ENCODE results near the gene SPTBN1.

The SPTBN1 gene

DNA sequence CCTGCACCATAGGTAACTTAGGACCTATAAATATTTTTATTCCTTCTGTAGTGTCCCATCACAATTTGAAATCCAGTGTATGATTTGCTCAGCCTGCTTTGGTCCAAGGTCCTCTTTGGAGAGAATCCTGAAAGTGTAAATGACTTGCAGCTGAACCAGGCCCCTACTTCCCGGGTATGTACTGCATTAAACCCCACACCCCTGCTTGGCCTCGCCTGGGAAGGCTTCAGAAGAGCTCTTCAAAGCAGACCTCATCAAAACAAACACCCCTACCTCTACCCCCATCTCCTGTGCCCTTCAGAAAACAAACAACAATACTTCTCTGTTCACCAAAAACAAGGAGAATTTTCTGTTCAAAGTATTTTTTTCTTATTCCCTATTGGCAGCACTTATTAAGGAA is 9.5 kb upstream of the SPTBN1 start:
- Histone ChIP-seq H3K36me3 (ENCODE audit: control insufficient read depth in 1 of 2, insufficient read depth in 2 of 2, low read length in 2 of 2) (no peaks in the 10 kb centered on the region), H2AFZ (ENCODE audit: insufficient read depth, low read length, poor library complexity) (no peak overlapping the region), H2BK5ac (ENCODE audit: low read depth, low read length, poor library complexity) (no peak overlapping the region), H3K4me2 (ENCODE audit: low read length) (no peak overlapping the region), H2AK5ac (ENCODE audit: low read length) (no peak overlapping the region), H3K27ac (ENCODE audit: low read depth, low read length) (no peak overlapping the region), H3K4ac (ENCODE audit: low read depth, low read length) (no peak overlapping the region), H3K27me3 (ENCODE audit: insufficient read depth, low read length) (no peaks in the 10 kb centered on the region), H3K9ac (ENCODE audit: low read length) (peak overlapping the region; percentile 58), H3K18ac (ENCODE audit: low read length) (no peak overlapping the region), H4K12ac (ENCODE audit: low read depth, low read length) (no peak overlapping the region), H3K23ac (ENCODE audit: low read length) (no peak overlapping the region), H3K79me2 (ENCODE audit: control insufficient read depth, insufficient read depth, low read length, poor library complexity) (no peaks in the 10 kb centered on the region), H2BK120ac (ENCODE audit: insufficient read depth, low read length, poor library complexity) (no peak overlapping the region), H3K9me3 (ENCODE audit: insufficient read depth, low read depth, low read length) (no peaks in the 10 kb centered on the region), H4K91ac (ENCODE audit: low read depth, low read length) (no peak overlapping the region), H3K79me1 (ENCODE audit: low read length) (no peaks in the 10 kb centered on the region), H3K14ac (ENCODE audit: low read length) (no peak overlapping the region), H3K4me1 (ENCODE audit: control insufficient read depth in 1 of 2, insufficient read depth in 2 of 2, low read length in 2 of 2) (no peaks in the 10 kb centered on the region), H2BK12ac (ENCODE audit: low read length) (no peak overlapping the region), H4K8ac (ENCODE audit: low read depth, low read length) (no peak overlapping the region), H3K4me3 (ENCODE audit: low read depth, low read length) (no peak overlapping the region)
- no peak for DNase-seq
- WGBS (ENCODE audit: extremely low coverage, insufficient coverage, insufficient read length), result no CpG with 5 or more reads among the region's 2 CpGs

GRCh38 chr2:54454548-54455130 is 1.5 kb upstream of the SPTBN1 start:
- H3K4me3 ChIP-seq (ENCODE audit: low read depth, low read length), result no peak overlapping the region
- peak overlapping the region; percentile 79 for H3K27ac ChIP-seq (ENCODE audit: low read depth, low read length)
- peaks cover 16% of the 10 kb centered on the region for H3K79me2 ChIP-seq (ENCODE audit: control insufficient read depth, insufficient read depth, low read length, poor library complexity)
- no peak overlapping the region for H2BK120ac ChIP-seq (ENCODE audit: insufficient read depth, low read length, poor library complexity)
- no peak overlapping the region for H3K14ac ChIP-seq (ENCODE audit: low read length)
- no peak overlapping the region for H4K12ac ChIP-seq (ENCODE audit: low read depth, low read length)
- H3K27me3 ChIP-seq (ENCODE audit: insufficient read depth, low read length), result no peaks in the 10 kb centered on the region
- H2AFZ ChIP-seq (ENCODE audit: insufficient read depth, low read length, poor library complexity), result no peak overlapping the region
- no peaks in the 10 kb centered on the region for H3K9me3 ChIP-seq (ENCODE audit: insufficient read depth, low read depth, low read length)
- H4K91ac ChIP-seq (ENCODE audit: low read depth, low read length), result no peak overlapping the region
- peaks cover 9 to 10% of the 10 kb centered on the region in 2 experiments for H3K4me1 ChIP-seq (ENCODE audit: control insufficient read depth in 1 of 2, insufficient read depth in 2 of 2, low read length in 2 of 2)
- no peak overlapping the region for H3K9ac ChIP-seq (ENCODE audit: low read length)
- no peak overlapping the region for H2BK12ac ChIP-seq (ENCODE audit: low read length)
- no CpG with 5 or more reads among the region's 4 CpGs for WGBS (ENCODE audit: extremely low coverage, insufficient coverage, insufficient read length)
- DNase-seq, result no peak
- peaks cover 18% of the 10 kb centered on the region for H3K79me1 ChIP-seq (ENCODE audit: low read length)
- H3K4me2 ChIP-seq (ENCODE audit: low read length), result peak overlapping the region; percentile 89
- H3K36me3 ChIP-seq (ENCODE audit: control insufficient read depth in 1 of 2, insufficient read depth in 2 of 2, low read length in 2 of 2), result no peaks in the 10 kb centered on the region
- no peak overlapping the region for H3K23ac ChIP-seq (ENCODE audit: low read length)
- H4K8ac ChIP-seq (ENCODE audit: low read depth, low read length), result peak overlapping the region; percentile 80
- no peak overlapping the region for H3K18ac ChIP-seq (ENCODE audit: low read length)
- H2BK5ac ChIP-seq (ENCODE audit: low read depth, low read length, poor library complexity), result no peak overlapping the region
- H3K4ac ChIP-seq (ENCODE audit: low read depth, low read length), result no peak overlapping the region
- no peak overlapping the region for H2AK5ac ChIP-seq (ENCODE audit: low read length)

DNA sequence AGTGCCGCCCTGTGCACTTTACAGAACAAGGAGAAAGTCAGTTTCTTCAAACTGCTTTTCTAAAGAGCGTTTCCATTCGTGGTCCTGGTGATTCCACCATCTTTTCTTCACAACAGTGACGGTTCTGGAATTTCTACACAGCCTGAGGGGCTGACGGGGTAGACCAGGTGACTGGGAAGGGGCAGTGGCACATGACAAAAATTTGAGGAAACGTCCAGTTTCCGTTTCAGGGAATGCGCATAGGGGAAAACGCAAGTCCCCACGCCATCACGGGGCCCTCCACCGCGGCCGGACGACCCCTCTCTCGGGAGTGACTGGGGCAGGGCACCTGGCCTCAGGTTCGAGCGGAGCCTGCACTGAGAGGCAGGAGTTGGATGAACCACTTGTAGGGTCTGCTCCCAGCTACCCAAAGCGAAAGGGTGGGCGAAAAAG is 980 bp upstream of the SPTBN1 start:
- Histone ChIP-seq H3K79me1 (ENCODE audit: low read length) (peaks cover 18% of the 10 kb centered on the region), H3K79me2 (ENCODE audit: control insufficient read depth, insufficient read depth, low read length, poor library complexity) (peaks cover 16% of the 10 kb centered on the region), H4K91ac (ENCODE audit: low read depth, low read length) (peak overlapping the region; percentile 79), H3K36me3 (ENCODE audit: control insufficient read depth in 1 of 2, insufficient read depth in 2 of 2, low read length in 2 of 2) (no peaks in the 10 kb centered on the region), H3K27me3 (ENCODE audit: insufficient read depth, low read length) (no peaks in the 10 kb centered on the region), H3K27ac (ENCODE audit: low read depth, low read length) (peak overlapping the region; percentile 79), H2AK5ac (ENCODE audit: low read length) (no peak overlapping the region), H3K4me1 (ENCODE audit: control insufficient read depth in 1 of 2, insufficient read depth in 2 of 2, low read length in 2 of 2) (peaks cover 9 to 10% of the 10 kb centered on the region in 2 experiments), H3K9ac (ENCODE audit: low read length) (peak overlapping the region; percentile 4), H2BK5ac (ENCODE audit: low read depth, low read length, poor library complexity) (peak overlapping the region; percentile 72), H3K4me3 (ENCODE audit: low read depth, low read length) (peak overlapping the region; percentile 92), H2BK12ac (ENCODE audit: low read length) (peak overlapping the region; percentile 12), H3K14ac (ENCODE audit: low read length) (peak overlapping the region; percentile 76), H3K4me2 (ENCODE audit: low read length) (peak overlapping the region; percentile 89), H3K4ac (ENCODE audit: low read depth, low read length) (peak overlapping the region; percentile 19), H3K18ac (ENCODE audit: low read length) (peak overlapping the region; percentile 96), H2BK120ac (ENCODE audit: insufficient read depth, low read length, poor library complexity) (peak overlapping the region; percentile 90), H3K9me3 (ENCODE audit: insufficient read depth, low read depth, low read length) (no peaks in the 10 kb centered on the region), H4K8ac (ENCODE audit: low read depth, low read length) (peak overlapping the region; percentile 80), H3K23ac (ENCODE audit: low read length) (no peak overlapping the region), H4K12ac (ENCODE audit: low read depth, low read length) (peak overlapping the region; percentile 73), H2AFZ (ENCODE audit: insufficient read depth, low read length, poor library complexity) (peak overlapping the region; percentile 66)
- WGBS (ENCODE audit: extremely low coverage, insufficient coverage, insufficient read length), result no CpG with 5 or more reads among the region's 20 CpGs
- peak; percentile 16 to 66 for DNase-seq

DNA sequence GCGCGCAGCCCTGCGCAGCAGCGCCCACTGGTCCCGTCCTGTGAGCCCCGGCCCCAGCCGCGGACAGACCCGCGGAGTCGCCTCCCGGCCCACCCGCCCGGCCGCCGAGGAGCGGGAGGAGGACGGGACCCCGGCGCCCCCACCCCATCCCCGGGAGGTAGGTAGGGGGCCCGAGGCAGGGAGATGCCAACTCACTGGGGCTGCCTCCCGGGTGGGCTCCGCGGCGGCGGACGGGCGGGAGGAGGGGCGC is 160 bp downstream of the SPTBN1 start:
- Histone ChIP-seq H3K9me3 (ENCODE audit: insufficient read depth, low read depth, low read length) (no peaks in the 10 kb centered on the region), H2BK12ac (ENCODE audit: low read length) (peak overlapping the region; percentile 71), H3K9ac (ENCODE audit: low read length) (no peak overlapping the region), H3K79me2 (ENCODE audit: control insufficient read depth, insufficient read depth, low read length, poor library complexity) (peaks cover 16% of the 10 kb centered on the region), H3K4me2 (ENCODE audit: low read length) (peak overlapping the region; percentile 87), H3K79me1 (ENCODE audit: low read length) (peaks cover 18% of the 10 kb centered on the region), H2AFZ (ENCODE audit: insufficient read depth, low read length, poor library complexity) (peak overlapping the region; percentile 59), H4K12ac (ENCODE audit: low read depth, low read length) (no peak overlapping the region), H3K23ac (ENCODE audit: low read length) (no peak overlapping the region), H3K4me3 (ENCODE audit: low read depth, low read length) (peak overlapping the region; percentile 92), H3K14ac (ENCODE audit: low read length) (peak overlapping the region; percentile 94), H2BK5ac (ENCODE audit: low read depth, low read length, poor library complexity) (peak overlapping the region; percentile 68), H2BK120ac (ENCODE audit: insufficient read depth, low read length, poor library complexity) (no peak overlapping the region), H3K4me1 (ENCODE audit: control insufficient read depth in 1 of 2, insufficient read depth in 2 of 2, low read length in 2 of 2) (peaks cover 9 to 10% of the 10 kb centered on the region in 2 experiments), H3K27me3 (ENCODE audit: insufficient read depth, low read length) (no peaks in the 10 kb centered on the region), H4K8ac (ENCODE audit: low read depth, low read length) (peak overlapping the region; percentile 23), H3K27ac (ENCODE audit: low read depth, low read length) (peak overlapping the region; percentile 71), H2AK5ac (ENCODE audit: low read length) (no peak overlapping the region), H3K36me3 (ENCODE audit: control insufficient read depth in 1 of 2, insufficient read depth in 2 of 2, low read length in 2 of 2) (no peaks in the 10 kb centered on the region), H3K4ac (ENCODE audit: low read depth, low read length) (peak overlapping the region; percentile 85), H4K91ac (ENCODE audit: low read depth, low read length) (peak overlapping the region; percentile 85), H3K18ac (ENCODE audit: low read length) (peak overlapping the region; percentile 95)
- WGBS (ENCODE audit: extremely low coverage, insufficient coverage, insufficient read length), result no CpG with 5 or more reads among the region's 30 CpGs
- DNase-seq, result no peak
